ENCODE data around the gene DAAM2.

DAAM2 gene

DNA sequence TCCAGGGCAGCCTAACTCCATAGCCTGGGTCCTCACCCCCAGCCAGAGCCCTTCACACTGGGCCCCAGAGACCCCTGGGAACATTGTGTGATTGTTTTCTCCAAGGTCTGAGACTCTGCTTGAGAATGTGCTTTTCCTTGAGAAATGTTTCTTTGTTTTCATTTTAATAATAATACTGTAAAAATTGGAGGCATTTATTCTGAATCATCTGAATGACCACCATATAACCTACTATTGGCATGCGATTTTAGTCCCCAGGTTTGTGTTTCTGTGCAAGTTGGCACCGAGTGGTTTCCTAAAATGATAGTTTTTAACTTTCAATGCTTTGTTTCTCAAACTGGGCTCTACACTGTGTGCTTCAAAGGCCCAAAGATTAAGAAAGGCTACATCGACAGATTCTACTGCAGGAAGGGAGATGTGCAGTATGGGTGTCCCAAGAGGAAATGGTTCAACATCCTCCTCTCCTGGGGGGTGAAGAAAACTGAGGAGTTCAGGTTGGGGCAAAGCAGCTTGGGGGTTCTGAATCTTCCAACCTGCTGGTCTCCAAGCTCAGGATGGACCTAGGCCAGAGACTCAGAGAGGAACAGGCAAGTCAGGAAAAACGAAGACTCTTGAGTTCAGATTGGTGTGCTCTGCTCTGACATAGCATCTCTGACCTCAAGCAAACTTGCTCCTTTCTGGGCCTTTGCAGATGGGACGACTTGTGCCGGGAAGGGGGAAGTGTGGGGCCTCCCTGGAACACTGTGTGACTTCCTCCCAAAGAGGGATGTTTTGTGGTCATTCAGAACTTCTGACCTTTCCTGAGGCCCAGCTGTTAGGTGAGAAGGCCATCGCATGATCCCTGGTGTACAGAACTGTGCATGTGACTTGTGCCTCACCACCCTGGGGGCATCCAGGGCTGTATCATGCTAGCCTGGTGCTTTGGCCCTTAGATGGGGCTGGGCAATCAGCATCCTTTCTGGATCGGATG lies 31.0 kb downstream of the DAAM2 start:
- Histone ChIP-seq H3K27ac (ENCODE audit: low read depth, low read length) (peak overlapping the region; percentile 28), H3K4me1 (ENCODE audit: control insufficient read depth, insufficient read depth, low read length) (peaks cover 8% of the 10 kb centered on the region), H3K4me3 (ENCODE audit: low read length) (no peak overlapping the region), H3K27me3 (ENCODE audit: control insufficient read depth, insufficient read depth, low read length) (no peaks in the 10 kb centered on the region), H3K36me3 (ENCODE audit: control insufficient read depth, insufficient read depth, low read length) (no peaks in the 10 kb centered on the region), H3K9ac (ENCODE audit: low read length) (no peak overlapping the region)

- H3K9ac ChIP-seq (ENCODE audit: low read length) = no peak overlapping the region
- no peaks in the 10 kb centered on the region for H3K27me3 ChIP-seq (ENCODE audit: control insufficient read depth, insufficient read depth, low read length)
- H3K27ac ChIP-seq (ENCODE audit: low read depth, low read length) = no peak overlapping the region
- H3K36me3 ChIP-seq (ENCODE audit: control insufficient read depth, insufficient read depth, low read length) = no peaks in the 10 kb centered on the region
- peaks cover 8% of the 10 kb centered on the region for H3K4me1 ChIP-seq (ENCODE audit: control insufficient read depth, insufficient read depth, low read length)
- H3K4me3 ChIP-seq (ENCODE audit: low read length) = no peak overlapping the region
These were observed 32.1 kb downstream of the DAAM2 start for GRCh38 chr6:39824030-39824926.

- Histone ChIP-seq H3K36me3 (ENCODE audit: control insufficient read depth, insufficient read depth, low read length) (no peaks in the 10 kb centered on the region), H3K27ac (ENCODE audit: low read depth, low read length) (no peak overlapping the region), H3K9ac (ENCODE audit: low read length) (no peak overlapping the region), H3K4me1 (ENCODE audit: control insufficient read depth, insufficient read depth, low read length) (no peaks in the 10 kb centered on the region), H3K27me3 (ENCODE audit: control insufficient read depth, insufficient read depth, low read length) (no peaks in the 10 kb centered on the region), H3K4me3 (ENCODE audit: low read length) (no peak overlapping the region)
These were observed 37.2 kb downstream of the DAAM2 start for GRCh38 chr6:39829331-39829730.

DNA sequence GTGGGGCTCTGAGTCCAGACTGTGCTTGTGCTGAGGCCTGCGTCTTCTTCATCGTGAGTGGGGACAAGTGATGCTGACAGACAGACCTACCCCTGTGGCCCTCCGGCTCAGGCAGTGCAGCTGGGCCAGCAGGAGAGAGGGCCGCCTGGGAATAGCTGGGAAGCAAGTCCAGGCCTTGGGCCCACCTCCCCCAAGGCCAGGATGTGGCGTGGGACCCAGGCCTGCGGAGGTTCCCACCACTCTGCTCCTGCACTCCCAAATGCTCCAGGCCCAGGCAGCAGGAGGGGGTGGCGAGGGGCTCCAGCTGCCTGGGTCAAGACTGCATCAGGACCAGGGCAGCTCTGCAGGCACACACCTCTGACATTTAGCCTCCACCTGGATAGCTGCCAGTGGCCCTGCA lies 38.3 kb downstream of the DAAM2 start:
- no peaks in the 10 kb centered on the region for H3K27me3 ChIP-seq (ENCODE audit: control insufficient read depth, insufficient read depth, low read length)
- no peak overlapping the region for H3K4me3 ChIP-seq (ENCODE audit: low read length)
- H3K27ac ChIP-seq (ENCODE audit: low read depth, low read length) = no peak overlapping the region
- peaks cover 2% of the 10 kb centered on the region for H3K4me1 ChIP-seq (ENCODE audit: control insufficient read depth, insufficient read depth, low read length)
- no peaks in the 10 kb centered on the region for H3K36me3 ChIP-seq (ENCODE audit: control insufficient read depth, insufficient read depth, low read length)
- no peak overlapping the region for H3K9ac ChIP-seq (ENCODE audit: low read length)

- no peak overlapping the region for H3K4me3 ChIP-seq (ENCODE audit: low read length)
- no peak overlapping the region for H3K9ac ChIP-seq (ENCODE audit: low read length)
- H3K27me3 ChIP-seq (ENCODE audit: control insufficient read depth, insufficient read depth, low read length) = no peaks in the 10 kb centered on the region
- H3K4me1 ChIP-seq (ENCODE audit: control insufficient read depth, insufficient read depth, low read length) = peaks cover 10% of the 10 kb centered on the region
- H3K36me3 ChIP-seq (ENCODE audit: control insufficient read depth, insufficient read depth, low read length) = no peaks in the 10 kb centered on the region
- H3K27ac ChIP-seq (ENCODE audit: low read depth, low read length) = no peak overlapping the region
These were observed 39.5 kb downstream of the DAAM2 start for GRCh38 chr6:39831701-39832100.

- Histone ChIP-seq H3K4me1 (ENCODE audit: control insufficient read depth, insufficient read depth, low read length) (peaks cover 10% of the 10 kb centered on the region), H3K27me3 (ENCODE audit: control insufficient read depth, insufficient read depth, low read length) (no peaks in the 10 kb centered on the region), H3K27ac (ENCODE audit: low read depth, low read length) (no peak overlapping the region), H3K9ac (ENCODE audit: low read length) (no peak overlapping the region), H3K36me3 (ENCODE audit: control insufficient read depth, insufficient read depth, low read length) (no peaks in the 10 kb centered on the region), H3K4me3 (ENCODE audit: low read length) (no peak overlapping the region)
These were observed 42.1 kb downstream of the DAAM2 start for GRCh38 chr6:39834278-39834677.

GRCh38 chr6:39834866-39835265 lies 42.7 kb downstream of the DAAM2 start:
- Histone ChIP-seq H3K27ac (ENCODE audit: low read depth, low read length) (no peak overlapping the region), H3K9ac (ENCODE audit: low read length) (no peak overlapping the region)

GRCh38 chr6:39835821-39836295 lies 43.7 kb downstream of the DAAM2 start:
- Histone ChIP-seq H3K9ac (ENCODE audit: low read length) (no peak overlapping the region), H3K4me1 (ENCODE audit: control insufficient read depth, insufficient read depth, low read length) (peaks cover 10% of the 10 kb centered on the region), H3K27ac (ENCODE audit: low read depth, low read length) (no peak overlapping the region), H3K36me3 (ENCODE audit: control insufficient read depth, insufficient read depth, low read length) (no peaks in the 10 kb centered on the region), H3K4me3 (ENCODE audit: low read length) (no peak overlapping the region), H3K27me3 (ENCODE audit: control insufficient read depth, insufficient read depth, low read length) (no peaks in the 10 kb centered on the region)

More at GRCh38 chr6:39834866-39835265, 42.7 kb downstream of the DAAM2 start:
- no peaks in the 10 kb centered on the region for H3K27me3 ChIP-seq (ENCODE audit: control insufficient read depth, insufficient read depth, low read length)
- H3K4me1 ChIP-seq (ENCODE audit: control insufficient read depth, insufficient read depth, low read length) = peaks cover 10% of the 10 kb centered on the region
- H3K4me3 ChIP-seq (ENCODE audit: low read length) = no peak overlapping the region
- no peaks in the 10 kb centered on the region for H3K36me3 ChIP-seq (ENCODE audit: control insufficient read depth, insufficient read depth, low read length)

- Histone ChIP-seq H3K4me3 (ENCODE audit: low read length) (no peak overlapping the region), H3K27me3 (ENCODE audit: control insufficient read depth, insufficient read depth, low read length) (no peaks in the 10 kb centered on the region), H3K4me1 (ENCODE audit: control insufficient read depth, insufficient read depth, low read length) (peaks cover 10% of the 10 kb centered on the region), H3K36me3 (ENCODE audit: control insufficient read depth, insufficient read depth, low read length) (no peaks in the 10 kb centered on the region), H3K9ac (ENCODE audit: low read length) (no peak overlapping the region), H3K27ac (ENCODE audit: low read depth, low read length) (peak overlapping the region; percentile 18)
These were observed 44.4 kb downstream of the DAAM2 start for GRCh38 chr6:39836606-39837005.

- Histone ChIP-seq H3K4me1 (ENCODE audit: control insufficient read depth, insufficient read depth, low read length) (peaks cover 10% of the 10 kb centered on the region), H3K27ac (ENCODE audit: low read depth, low read length) (no peak overlapping the region), H3K9ac (ENCODE audit: low read length) (no peak overlapping the region)
These were observed 47.3 kb downstream of the DAAM2 start for GRCh38 chr6:39839445-39839844.

GRCh38 chr6:39840781-39841180 lies 48.6 kb downstream of the DAAM2 start:
- Histone ChIP-seq H3K36me3 (ENCODE audit: control insufficient read depth, insufficient read depth, low read length) (no peaks in the 10 kb centered on the region), H3K4me3 (ENCODE audit: low read length) (no peak overlapping the region), H3K27ac (ENCODE audit: low read depth, low read length) (no peak overlapping the region), H3K4me1 (ENCODE audit: control insufficient read depth, insufficient read depth, low read length) (peaks cover 6% of the 10 kb centered on the region), H3K27me3 (ENCODE audit: control insufficient read depth, insufficient read depth, low read length) (no peaks in the 10 kb centered on the region), H3K9ac (ENCODE audit: low read length) (no peak overlapping the region)

More at GRCh38 chr6:39839445-39839844, 47.3 kb downstream of the DAAM2 start:
- Histone ChIP-seq H3K27me3 (ENCODE audit: control insufficient read depth, insufficient read depth, low read length) (no peaks in the 10 kb centered on the region), H3K4me3 (ENCODE audit: low read length) (no peak overlapping the region), H3K36me3 (ENCODE audit: control insufficient read depth, insufficient read depth, low read length) (no peaks in the 10 kb centered on the region)

DNA sequence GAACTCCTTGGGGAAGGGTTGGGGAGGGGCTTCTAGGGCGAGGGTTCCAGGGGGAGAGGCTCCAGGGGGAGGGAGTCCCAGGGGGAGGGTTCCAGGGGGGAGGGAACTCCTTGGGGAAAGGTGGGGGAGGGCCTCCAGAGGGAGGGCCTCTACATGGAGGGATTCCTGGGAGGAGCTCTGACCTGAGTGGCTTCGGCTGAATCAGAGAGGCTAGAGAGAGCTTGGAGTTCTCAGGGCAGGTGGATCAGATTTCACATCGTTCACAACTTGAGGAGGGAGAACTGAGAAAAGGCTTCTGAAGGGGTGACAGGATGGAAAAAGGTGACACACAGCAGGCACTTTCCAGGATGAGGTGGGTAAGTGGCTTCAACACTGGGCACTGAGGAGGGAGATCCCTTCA lies 49.1 kb downstream of the DAAM2 start:
- Histone ChIP-seq H3K4me1 (ENCODE audit: control insufficient read depth, insufficient read depth, low read length) (peaks cover 3% of the 10 kb centered on the region), H3K4me3 (ENCODE audit: low read length) (no peak overlapping the region), H3K9ac (ENCODE audit: low read length) (no peak overlapping the region), H3K36me3 (ENCODE audit: control insufficient read depth, insufficient read depth, low read length) (no peaks in the 10 kb centered on the region), H3K27ac (ENCODE audit: low read depth, low read length) (no peak overlapping the region), H3K27me3 (ENCODE audit: control insufficient read depth, insufficient read depth, low read length) (no peaks in the 10 kb centered on the region)

All from rectal smooth muscle tissue (tissue), 1 donor.